Measurements from ENCODE around the gene CD22.
"Not testable (repeated sequence)": the region's sequence is repeated elsewhere in the genome, so short reads cannot be mapped to it uniquely, and the experiment has no call there.

CD22 gene

DNA sequence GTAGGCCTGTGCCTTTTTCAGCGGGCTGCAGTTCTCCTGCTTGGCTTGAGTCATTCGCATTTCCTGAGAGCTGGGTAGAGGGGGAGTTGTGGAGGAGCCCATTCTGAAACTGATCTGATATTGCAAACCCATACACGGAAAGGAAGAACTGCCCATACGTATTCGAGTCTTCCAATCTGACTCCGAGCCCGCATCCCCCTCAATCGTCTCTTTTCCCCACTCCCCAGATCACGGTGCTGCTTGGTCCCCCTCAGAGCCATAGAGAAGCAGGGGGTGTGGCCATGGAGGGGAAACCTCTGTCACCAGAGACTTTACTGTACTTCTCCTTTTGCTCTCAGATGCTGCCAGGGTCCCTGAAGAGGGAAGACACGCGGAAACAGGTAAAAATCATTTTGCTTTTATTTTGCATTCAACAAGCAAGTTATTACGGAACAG lies at the start of gene CD22:
TSS of gene CD22 (plus strand) at position 337 of the 435 bp plus-strand sequence. CDS start 2,854 bp downstream, outside the sequence.
- DNase-seq: no peak

DNA sequence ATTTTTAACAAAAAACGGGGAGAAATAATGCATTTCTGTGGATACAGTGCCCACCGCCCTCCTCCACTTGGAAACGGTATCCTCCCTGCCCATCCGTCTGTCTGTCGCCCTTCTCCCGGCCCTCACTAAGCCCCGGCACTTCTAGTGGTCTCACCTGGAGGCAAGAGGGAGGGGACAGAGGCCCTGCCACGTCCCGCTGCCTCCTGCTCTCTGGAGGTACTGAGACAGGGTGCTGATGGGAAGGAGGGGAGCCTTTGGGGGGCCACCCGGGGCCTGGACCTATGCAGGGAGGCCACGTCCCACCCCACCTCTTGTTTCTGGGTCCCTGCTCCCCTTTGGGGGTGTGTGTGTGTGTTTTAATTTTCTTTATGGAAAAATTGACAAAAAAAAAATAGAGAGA lies 49.6 kb upstream of the CD22 start:
- no peak for DNase-seq

DNA sequence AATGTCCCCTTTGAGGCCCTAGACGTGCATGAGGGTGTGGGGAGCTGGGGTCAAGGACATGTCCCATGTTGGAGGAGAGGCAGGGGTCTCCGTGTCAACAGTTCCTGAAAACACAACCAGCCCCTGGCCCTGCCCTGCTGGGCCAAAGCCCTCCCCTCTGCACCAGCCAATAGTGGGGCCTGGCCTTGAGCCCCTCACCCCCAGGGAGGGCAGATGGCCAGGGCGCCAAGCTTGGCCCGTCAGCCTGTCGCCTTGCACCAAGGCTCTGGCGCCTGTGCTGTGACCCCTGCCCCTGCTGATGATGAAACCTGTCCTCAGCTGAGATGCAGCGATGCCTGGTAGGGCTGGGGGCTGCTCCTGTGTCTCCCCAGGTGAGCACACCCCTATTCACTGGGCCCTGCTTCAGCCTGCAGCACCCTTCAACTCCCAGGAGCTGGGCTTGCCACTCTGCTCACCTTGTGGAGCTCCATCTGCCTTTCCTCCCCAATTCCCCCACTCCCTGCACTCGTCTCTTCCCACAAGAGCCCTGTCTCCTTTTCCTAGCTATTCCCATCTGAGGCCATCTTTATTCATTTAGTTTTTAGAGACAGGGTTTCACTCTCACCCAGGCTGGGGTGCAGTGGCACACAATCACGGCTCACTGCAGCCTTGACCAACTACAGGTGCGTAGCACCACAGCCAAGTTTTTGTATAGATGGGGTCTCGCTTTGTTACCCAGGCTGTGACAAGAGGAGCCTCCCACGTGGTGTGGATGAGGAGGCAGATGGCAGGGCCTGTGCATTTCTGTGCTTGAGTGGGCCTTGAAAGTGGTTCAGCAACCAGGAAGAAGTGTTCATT lies 48.8 kb upstream of the CD22 start:
- no peak for DNase-seq

GRCh38 chr19:35281303-35281702 lies 47.7 kb upstream of the CD22 start:
- DNase-seq: no peak

DNA sequence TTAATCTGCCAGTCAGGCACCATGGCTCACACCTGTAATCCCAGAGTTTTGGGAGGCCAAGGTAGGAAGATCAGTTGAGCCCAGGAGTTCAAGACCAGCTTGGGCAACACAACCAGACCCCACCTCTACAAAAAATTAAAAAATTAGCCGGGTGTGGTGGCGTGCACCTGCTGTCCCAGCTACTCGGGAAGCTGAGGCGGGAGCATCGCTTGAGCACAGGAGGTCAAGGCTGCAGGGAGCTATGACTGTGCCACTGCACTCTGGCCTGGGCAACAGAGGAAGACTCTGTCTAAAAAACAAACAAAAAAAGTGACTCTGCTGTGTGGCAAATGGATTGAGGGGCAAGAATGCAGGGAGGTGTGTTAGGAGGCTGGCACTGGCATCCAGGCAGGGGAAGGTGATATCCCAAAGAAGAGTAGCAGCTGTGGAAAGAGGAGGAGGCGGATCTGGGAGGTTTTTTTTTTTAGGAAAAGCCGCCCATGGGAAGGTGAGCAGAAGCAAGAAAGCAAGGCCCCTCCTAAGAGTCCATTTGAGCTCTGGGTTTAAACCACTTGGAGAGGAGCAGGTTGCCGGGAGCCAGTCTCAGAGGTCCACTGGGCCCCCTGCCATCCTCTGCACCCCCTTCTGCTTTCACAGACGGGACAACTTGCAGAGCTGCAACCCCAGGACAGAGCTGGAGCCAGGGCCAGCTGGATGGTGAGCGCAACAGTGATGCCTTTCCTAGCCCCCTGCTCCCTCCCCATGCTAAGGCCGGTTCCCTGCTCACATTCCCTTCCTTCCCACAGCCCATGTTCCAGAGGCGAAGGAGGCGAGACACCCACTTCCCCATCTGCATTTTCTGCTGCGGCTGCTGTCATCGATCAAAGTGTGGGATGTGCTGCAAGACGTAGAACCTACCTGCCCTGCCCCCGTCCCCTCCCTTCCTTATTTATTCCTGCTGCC lies 44.6 kb upstream of the CD22 start:
- DNase-seq: peak in 29 of 56 donors; percentile 10 to 76 (median 39)

- DNase-seq: peak in 2 of 56 donors; percentile 33 to 50
Observed at GRCh38 chr19:35285095-35285449, 43.9 kb upstream of the CD22 start.

- DNase-seq: not testable (repeated sequence)
Observed at GRCh38 chr19:35285465-35285864, 43.5 kb upstream of the CD22 start.

- DNase-seq: not testable (repeated sequence)
Observed at GRCh38 chr19:35286101-35286500, 42.9 kb upstream of the CD22 start.

GRCh38 chr19:35287713-35288112 lies 41.3 kb upstream of the CD22 start:
- no peak for DNase-seq

DNA sequence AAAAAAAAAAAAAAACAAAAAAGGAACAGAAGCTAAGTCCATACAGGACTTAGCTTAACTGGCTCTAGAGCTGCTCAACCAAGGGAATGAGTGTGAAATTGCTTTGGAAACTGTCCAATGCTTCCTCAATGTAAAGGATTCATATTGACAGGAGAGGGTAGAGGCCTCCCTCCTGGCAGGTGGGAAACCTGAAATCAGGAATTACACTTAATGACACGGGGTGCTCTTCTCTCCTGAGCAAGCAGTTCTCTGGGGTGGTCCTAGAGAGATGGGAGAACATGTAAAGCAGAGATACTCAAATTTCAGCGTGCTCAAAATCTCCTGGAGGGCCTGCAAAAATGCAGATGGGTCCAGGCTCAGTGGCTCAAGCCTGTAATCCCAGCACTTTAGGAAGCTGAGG lies 40.7 kb upstream of the CD22 start:
- no peak for DNase-seq

DNA sequence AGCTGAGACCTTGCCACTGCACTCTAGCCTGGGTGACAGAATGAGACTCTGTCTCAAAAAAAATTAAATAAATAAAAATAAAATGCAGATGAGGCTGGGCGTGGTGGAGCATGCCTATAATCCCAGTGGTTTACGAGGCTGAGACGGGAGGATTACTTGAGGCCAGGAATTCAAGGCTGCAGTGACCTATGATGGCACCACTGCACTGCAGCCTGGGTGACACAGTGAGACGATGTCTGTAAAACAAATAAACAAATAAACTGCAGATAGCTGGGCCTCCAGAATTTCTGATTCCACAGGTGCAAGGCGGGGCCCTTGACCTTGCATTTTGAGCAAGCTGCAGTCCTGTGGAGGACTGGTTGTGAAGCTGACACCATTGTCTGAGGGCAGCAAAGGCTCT lies 40.1 kb upstream of the CD22 start:
- DNase-seq: no peak

GRCh38 chr19:35290381-35291127 lies 38.4 kb upstream of the CD22 start:
- peak in 53 of 56 donors; percentile 42 to 94 (median 75) for DNase-seq

DNA sequence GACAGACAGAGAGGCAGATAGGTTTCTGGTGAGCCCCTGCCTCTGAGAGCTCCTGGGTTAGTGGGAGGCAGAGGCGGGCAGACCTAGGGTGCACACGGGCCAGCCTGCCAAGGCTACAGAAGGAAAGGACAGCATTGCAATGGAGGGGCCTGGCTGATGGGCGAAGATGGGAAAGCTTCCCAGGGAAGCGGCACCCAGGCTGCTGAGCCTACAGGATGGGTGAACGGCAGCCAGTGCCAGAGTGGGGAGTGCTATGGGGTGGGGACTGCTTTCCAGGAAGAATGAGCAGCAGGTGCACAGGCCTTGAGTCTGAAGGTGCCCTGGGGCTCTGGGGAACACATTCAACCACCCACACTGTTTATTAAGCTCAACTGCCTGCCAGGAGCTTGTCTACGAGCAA lies 37.7 kb upstream of the CD22 start:
- peak in 11 of 56 donors; percentile 45 to 71 (median 60) for DNase-seq

DNA sequence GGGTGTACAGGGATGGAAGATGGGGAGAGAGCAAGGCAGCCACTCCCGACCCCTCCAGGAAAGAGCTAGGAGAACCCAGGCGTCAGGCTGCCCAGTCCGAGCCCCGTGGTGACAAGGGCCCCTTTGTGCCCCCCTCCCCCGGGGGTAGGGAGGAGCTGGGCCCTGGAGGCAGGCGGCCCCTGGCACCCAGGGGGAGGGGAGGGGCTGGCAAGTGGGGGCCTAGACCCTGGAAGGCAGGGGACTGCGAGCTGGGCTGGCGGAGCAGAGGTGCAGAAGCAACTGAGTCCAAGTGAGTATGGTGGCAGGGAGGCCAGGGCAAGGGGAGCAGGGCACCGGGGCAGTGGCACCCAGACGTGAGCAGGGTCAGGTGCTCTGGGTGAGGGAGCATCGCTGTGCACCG lies 37.1 kb upstream of the CD22 start, which contains the start of gene MAG:
TSS of gene MAG (plus strand) at position 246 of the 400 bp plus-strand sequence. CDS start 3,248 bp downstream, outside the sequence.
- peak in 53 of 56 donors; percentile 27 to 96 (median 86) for DNase-seq

GRCh38 chr19:35292421-35293362 lies 36.3 kb upstream of the CD22 start:
- peak in 1 of 56 donors; percentile 39 for DNase-seq

DNA sequence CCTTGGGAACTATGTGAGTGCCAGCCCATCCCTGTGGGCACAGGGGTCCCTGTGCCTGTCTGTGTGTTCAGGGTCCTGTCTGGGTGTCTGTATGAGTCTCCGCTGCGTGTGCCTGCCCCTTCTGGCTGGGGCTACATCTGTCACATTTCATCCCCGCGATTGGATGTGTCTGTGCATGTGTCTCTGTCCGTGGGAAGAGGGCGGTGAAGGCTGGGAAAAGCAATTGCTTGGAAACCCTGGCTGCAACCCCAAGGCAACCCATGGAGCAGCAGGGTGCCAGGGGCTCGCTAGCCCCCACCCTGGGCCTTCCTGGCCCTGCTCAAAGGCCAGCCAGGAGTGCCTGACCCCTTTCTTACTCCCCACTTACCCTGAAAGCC lies 35.6 kb upstream of the CD22 start:
- DNase-seq: peak in 45 of 56 donors; percentile 9 to 72 (median 52)

DNA sequence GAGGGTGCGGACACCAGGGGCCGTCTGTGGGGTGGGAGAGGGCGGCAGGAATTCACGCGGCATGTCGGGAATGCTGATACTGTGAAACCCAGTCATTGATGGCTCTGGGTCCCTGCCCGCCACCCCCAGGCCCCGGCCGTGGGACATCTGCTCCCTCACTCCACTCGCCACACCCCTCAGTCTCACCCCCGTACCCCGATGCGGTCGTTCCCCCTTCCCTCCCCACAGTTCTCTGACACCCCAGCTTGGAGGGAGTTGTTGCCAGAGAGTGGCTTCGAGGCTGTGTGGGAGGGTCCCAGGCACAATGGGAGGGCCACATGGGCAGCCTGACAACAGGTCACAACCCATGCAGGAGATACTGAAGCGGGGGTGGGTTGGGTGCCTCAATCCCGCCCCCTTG lies 35.2 kb upstream of the CD22 start:
- peak in 3 of 56 donors; percentile 26 to 51 (median 33) for DNase-seq

DNA sequence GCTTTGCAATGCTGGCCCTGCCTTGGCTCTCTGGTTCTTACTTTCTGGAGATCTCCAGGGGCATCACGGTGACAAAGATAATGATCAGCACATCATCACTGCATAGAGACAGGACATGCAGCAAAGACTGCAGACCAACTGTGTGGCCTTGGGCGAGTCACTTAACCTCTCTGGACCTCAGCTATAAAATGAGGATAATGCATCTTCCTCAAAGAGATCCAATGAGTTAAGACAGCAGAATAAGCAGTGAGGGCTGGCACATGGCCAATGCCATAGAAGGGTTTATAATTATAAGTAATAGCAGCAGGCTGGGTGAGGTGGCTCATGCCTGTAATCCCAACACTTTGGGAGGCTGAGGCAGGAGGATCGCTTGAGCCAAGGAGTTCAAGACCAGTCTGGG lies 34.7 kb upstream of the CD22 start:
- DNase-seq: peak in 1 of 56 donors; percentile 21

DNA sequence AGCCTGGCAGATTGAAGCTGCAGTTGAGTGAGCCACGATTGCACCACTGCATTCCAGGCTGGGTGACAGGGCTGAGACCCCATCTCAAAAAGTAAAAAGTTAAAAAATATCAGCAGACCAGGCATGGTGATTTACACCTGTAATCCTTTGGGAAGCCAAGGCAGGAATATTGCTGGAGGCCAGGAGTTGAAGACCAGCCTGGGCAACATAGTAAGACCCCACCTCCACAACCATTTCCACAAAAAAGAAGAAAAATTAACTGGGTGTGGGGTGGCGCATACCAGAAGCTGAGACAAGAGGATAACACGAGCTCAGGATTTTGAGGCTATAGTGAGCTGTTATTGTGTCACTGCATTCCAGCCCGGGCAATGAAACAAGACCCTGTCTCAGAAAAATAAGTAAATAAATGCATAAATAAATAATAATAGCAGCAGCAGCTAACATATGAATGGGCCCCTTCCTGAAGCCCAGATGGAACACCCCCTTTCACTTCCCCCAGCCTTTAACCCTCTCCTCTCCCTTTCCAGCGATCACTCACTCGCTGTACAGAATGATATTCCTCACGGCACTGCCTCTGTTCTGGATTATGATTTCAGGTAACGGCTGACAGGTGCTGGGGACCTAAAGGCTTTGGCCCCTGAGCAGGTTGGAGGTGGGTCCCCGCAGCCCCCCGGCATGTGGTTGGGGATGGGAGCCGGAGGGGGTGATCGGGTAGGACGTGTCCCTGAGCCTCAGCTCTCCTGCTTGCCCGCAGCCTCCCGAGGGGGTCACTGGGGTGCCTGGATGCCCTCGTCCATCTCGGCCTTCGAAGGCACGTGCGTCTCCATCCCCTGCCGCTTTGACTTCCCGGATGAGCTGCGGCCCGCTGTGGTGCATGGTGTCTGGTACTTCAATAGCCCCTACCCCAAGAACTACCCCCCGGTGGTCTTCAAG lies 33.9 kb upstream of the CD22 start:
- DNase-seq: peak in 1 of 56 donors; percentile 13
